ENCODE results near the gene C3orf62. TPM values are rescaled to one million over a fixed set of nuclear protein-coding genes. Genes with fewer than 3 reads are reported as not detected.

The C3orf62 gene
- total RNA-seq, 1 donor from 2014 or later: 6.8 TPM

GRCh38 chr3:49219132-49219531, 57.9 kb downstream of the C3orf62 start:
- Histone ChIP-seq H3K9me3 (no peaks in the 10 kb centered on the region), H3K27ac (peak overlapping the region; percentile 65), H3K4me3 (no peak overlapping the region), H3K36me3 (no peaks in the 10 kb centered on the region), H3K4me1 (peaks cover 9% of the 10 kb centered on the region), H3K27me3 (no peaks in the 10 kb centered on the region)
- intact Hi-C loops (cut with DNase I): no loop called here
- no peak for ATAC-seq
- no peak for TF ChIP-seq CTCF (IDR thresholded peaks at IDR 0.05)
- no peak for DNase-seq

Small RNA genes within 50 kb of the gene (microRNA-seq; reads per million reads assigned to microRNA genes)
- not detected for gene MIR4271 (ENCODE audit: borderline microRNAs expressed)

Other genes with a start within 250 kb of the C3orf62 start
- 107 TPM for gene IMPDH2, start 247.8 kb downstream of the C3orf62 start, total RNA-seq
- gene QRICH1, start 183.2 kb downstream of the C3orf62 start, total RNA-seq: 83.9 TPM
- 172 TPM for gene QARS1, start 172.5 kb downstream of the C3orf62 start, total RNA-seq
- gene USP19, start 156.4 kb downstream of the C3orf62 start, total RNA-seq: 63.9 TPM
- 489 TPM for gene LAMB2, start 144.2 kb downstream of the C3orf62 start, total RNA-seq
- gene CCDC71, start 110.9 kb downstream of the C3orf62 start, total RNA-seq: 22.1 TPM
- gene KLHDC8B, start 105.6 kb downstream of the C3orf62 start, total RNA-seq: 22.4 TPM
- 69.6 TPM for gene USP4, start 62.8 kb upstream of the C3orf62 start, total RNA-seq
- gene GPX1, start 81.1 kb upstream of the C3orf62 start, total RNA-seq: 415 TPM
- gene RHOA, start 134.7 kb upstream of the C3orf62 start, total RNA-seq: 543 TPM
- 38.1 TPM for gene TCTA, start 135.2 kb upstream of the C3orf62 start, total RNA-seq
- 9.0 TPM for gene AMT, start 145.2 kb upstream of the C3orf62 start, total RNA-seq
- gene NICN1, start 152.1 kb upstream of the C3orf62 start, total RNA-seq: 23.1 TPM
- 88.2 TPM for gene DAG1, start 193.0 kb upstream of the C3orf62 start, total RNA-seq

Data from upper lobe of right lung (tissue), 1 donor.